Dendritic cell treated with granulocyte-macrophage colony-stimulating factor and Interleukin-4, amounts not matched to agents 40 ng/mL and 50 ng/mL, for 4 days (primary cell): Measurements from ENCODE around the gene TAT.

ENCODE experiments used
- H3K27ac Mint-ChIP-seq: one replicate; pipeline ENCODE4 v1.8.0; 2022; ENCODE audit warnings: mild to moderate bottlenecking, mixed read lengths
- H3K27me3 Mint-ChIP-seq: one replicate; pipeline ENCODE4 v1.8.0; 2022; ENCODE audit warnings: mild to moderate bottlenecking, mixed read lengths
- H3K36me3 Mint-ChIP-seq: one replicate; pipeline ENCODE4 v1.8.0; 2022; ENCODE audit warnings: low read depth, mixed read lengths
- H3K4me1 Mint-ChIP-seq: one replicate; pipeline ENCODE4 v1.8.0; 2022; ENCODE audit warnings: low read depth, mixed read lengths
- H3K4me3 Mint-ChIP-seq: one replicate; pipeline ENCODE4 v1.8.0; 2022; ENCODE audit warnings: mild to moderate bottlenecking, moderate library complexity, mixed read lengths
- H3K9me3 Mint-ChIP-seq: one replicate; pipeline ENCODE4 v1.8.0; 2022; ENCODE audit warnings: mixed read lengths
- intact Hi-C: fragments of 100-400 bp; cut with micrococcal nuclease; formaldehyde crosslinking; loops from one replicate; pipeline ENCODE4 v1.15.0; 2022

Gene TAT

DNA sequence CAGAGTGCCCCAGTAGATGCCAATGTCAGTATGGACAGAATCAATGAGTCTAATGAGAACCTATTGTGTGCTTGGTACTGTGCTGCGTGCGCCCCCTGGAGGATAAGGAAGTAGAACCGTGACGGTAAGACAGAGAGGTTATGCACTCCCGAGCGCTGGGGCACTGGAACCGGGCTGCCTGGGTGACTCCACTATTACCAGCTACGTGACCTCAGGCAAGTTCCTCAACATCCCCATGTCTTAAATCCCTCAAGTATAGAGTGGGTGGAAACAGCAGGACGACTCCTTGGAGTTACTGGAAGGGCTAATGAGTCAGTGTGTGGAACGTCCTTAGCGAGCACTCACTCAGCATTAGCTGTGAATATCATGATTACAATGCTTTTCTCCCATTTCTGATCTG, 34.5 kb downstream of the TAT start:
- no peaks in the 10 kb centered on the region for H3K9me3 Mint-ChIP-seq
- peaks cover 11% of the 10 kb centered on the region for H3K27me3 Mint-ChIP-seq
- intact Hi-C loops = loop anchor here (10.0 kb wide), 1 partner anchor 72 kb away; no protein-coding TSS in a partner anchor
- no peaks in the 10 kb centered on the region for H3K36me3 Mint-ChIP-seq
- no peak overlapping the region for H3K4me3 Mint-ChIP-seq
- no peak overlapping the region for H3K27ac Mint-ChIP-seq
- H3K4me1 Mint-ChIP-seq = peaks cover 7% of the 10 kb centered on the region

DNA sequence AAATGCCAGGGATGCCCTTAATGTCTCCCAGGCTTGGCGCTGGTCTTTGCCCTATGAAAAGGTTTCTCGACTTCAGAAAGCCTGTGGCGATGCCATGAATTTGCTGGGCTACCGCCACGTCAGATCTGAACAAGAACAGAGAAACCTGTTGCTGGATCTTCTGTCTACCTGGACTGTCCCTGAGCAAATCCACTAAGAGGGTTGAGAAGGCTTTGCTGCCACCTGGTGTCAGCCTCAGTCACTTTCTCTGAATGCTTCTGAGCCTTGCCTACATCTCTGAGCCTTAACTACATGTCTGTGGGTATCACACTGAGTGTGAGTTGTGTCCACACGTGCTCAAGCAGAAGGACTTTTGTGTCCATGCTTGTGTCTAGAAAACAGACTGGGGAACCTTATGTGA, 39.2 kb downstream of the TAT start:
- no peak overlapping the region for H3K27ac Mint-ChIP-seq
- intact Hi-C loops = no loop called here
- no peaks in the 10 kb centered on the region for H3K36me3 Mint-ChIP-seq
- H3K27me3 Mint-ChIP-seq = peaks cover 11% of the 10 kb centered on the region
- H3K4me1 Mint-ChIP-seq = peaks cover 7% of the 10 kb centered on the region
- no peaks in the 10 kb centered on the region for H3K9me3 Mint-ChIP-seq
- H3K4me3 Mint-ChIP-seq = no peak overlapping the region

DNA sequence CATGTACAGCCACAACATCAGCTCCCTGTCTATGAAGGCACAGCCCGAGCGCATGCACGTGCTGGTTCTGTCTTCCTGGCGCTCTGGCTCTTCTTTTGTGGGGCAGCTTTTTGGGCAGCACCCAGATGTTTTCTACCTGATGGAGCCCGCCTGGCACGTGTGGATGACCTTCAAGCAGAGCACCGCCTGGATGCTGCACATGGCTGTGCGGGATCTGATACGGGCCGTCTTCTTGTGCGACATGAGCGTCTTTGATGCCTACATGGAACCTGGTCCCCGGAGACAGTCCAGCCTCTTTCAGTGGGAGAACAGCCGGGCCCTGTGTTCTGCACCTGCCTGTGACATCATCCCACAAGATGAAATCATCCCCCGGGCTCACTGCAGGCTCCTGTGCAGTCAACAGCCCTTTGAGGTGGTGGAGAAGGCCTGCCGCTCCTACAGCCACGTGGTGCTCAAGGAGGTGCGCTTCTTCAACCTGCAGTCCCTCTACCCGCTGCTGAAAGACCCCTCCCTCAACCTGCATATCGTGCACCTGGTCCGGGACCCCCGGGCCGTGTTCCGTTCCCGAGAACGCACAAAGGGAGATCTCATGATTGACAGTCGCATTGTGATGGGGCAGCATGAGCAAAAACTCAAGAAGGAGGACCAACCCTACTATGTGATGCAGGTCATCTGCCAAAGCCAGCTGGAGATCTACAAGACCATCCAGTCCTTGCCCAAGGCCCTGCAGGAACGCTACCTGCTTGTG, 40.0 kb downstream of the TAT start:
- Mint-ChIP-seq H3K4me1 (no peaks in the 10 kb centered on the region), H3K27ac (no peak overlapping the region), H3K36me3 (no peaks in the 10 kb centered on the region), H3K4me3 (no peak overlapping the region), H3K27me3 (peaks cover 11% of the 10 kb centered on the region), H3K9me3 (no peaks in the 10 kb centered on the region)
- intact Hi-C loops = no loop called here

DNA sequence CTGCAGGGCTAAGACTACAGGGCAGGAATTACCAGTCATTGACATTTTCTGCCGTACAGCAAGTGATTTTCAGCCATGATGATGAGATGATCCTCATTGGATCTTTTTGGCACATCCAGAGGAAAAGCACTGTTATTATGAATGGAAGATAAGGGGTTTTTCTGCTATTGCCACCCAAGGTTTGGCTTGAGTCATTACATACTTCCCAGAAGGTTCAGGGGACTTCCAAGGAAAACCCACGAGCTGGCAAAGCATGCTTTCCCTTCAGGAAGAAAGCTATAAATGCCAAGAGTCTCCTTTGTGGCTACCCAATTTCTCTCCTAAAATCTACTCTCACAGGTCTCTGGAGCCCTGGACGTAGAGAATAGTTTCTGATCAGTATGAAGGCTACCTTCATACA, 44.5 kb downstream of the TAT start:
- H3K9me3 Mint-ChIP-seq = no peaks in the 10 kb centered on the region
- H3K36me3 Mint-ChIP-seq = no peaks in the 10 kb centered on the region
- H3K27ac Mint-ChIP-seq = no peak overlapping the region
- intact Hi-C loops = no loop called here
- peaks cover 1% of the 10 kb centered on the region for H3K27me3 Mint-ChIP-seq
- H3K4me1 Mint-ChIP-seq = no peaks in the 10 kb centered on the region
- no peak overlapping the region for H3K4me3 Mint-ChIP-seq

DNA sequence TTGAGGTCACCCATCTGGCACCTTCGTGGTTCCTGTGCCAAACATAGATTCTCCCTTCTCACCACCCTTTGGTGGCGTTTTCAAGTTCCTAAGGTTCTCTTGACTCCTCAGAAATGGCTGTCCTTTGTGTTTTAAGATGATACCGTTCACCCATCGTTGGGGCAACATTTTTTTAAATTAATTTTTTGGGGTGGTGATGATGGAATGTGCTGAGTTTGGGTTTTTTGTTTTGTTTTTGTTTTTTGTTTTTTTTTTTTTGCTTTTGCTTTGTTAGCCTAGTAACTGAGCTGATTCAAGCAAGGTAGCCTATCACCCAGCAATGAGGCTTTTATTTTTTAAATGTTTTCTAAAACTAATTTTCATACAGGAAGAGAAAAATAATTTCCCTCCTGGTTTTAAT, 48.0 kb downstream of the TAT start:
- intact Hi-C loops = no loop called here
- Mint-ChIP-seq H3K9me3 (no peaks in the 10 kb centered on the region), H3K4me3 (no peak overlapping the region), H3K27me3 (peaks cover 12% of the 10 kb centered on the region), H3K36me3 (no peaks in the 10 kb centered on the region), H3K27ac (no peak overlapping the region), H3K4me1 (peaks cover 9% of the 10 kb centered on the region)

DNA sequence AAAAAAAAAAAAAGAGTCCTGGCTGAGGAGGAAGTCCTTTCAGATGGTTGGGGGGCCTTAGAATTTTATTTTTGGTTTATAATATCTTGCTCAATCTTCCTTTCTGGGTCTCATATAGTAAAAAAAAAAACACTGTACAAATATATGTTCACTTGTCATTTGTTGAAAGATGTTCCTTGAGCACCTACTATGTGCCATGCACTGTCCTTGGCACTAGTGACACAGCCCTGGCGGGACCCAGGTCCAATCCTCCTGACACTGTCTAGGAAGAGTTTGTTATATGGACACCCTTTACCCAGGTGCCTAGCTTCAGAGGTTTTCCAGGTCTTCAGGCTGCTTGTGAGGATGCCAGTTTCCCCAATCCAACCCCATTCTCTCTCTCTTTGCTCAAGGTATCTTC, 48.6 kb downstream of the TAT start:
- peaks cover 12% of the 10 kb centered on the region for H3K27me3 Mint-ChIP-seq
- peaks cover 9% of the 10 kb centered on the region for H3K4me1 Mint-ChIP-seq
- H3K9me3 Mint-ChIP-seq = no peaks in the 10 kb centered on the region
- H3K4me3 Mint-ChIP-seq = no peak overlapping the region
- no peaks in the 10 kb centered on the region for H3K36me3 Mint-ChIP-seq
- H3K27ac Mint-ChIP-seq = no peak overlapping the region
- intact Hi-C loops = no loop called here

DNA sequence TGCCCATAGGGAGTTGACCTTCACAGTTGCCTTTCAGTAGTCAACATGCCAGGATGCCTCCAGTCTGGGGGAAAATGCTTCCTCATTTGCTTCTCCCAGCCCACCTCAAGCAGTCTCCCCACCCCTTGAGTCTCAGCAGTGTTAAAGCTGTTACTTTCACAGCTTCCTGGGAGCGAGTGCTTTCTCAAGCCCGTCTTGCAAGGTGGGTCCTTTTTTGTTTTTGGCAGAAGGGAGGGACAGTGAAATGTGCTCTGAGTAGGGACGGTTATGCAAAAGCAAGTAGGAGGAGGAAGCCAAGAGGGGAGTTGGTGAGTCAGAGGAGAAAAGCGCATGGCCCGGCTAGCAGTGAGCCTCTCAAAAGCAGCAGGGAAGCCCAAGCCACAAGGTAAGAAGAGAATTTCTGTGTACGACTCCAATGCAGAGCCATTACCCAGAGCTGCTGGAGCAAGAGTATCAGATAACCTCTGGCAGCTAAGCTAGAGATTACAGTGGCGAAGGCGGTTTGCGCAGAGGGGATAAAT, 50.7 kb downstream of the TAT start, which contains the start of gene CHST4:
Gene CHST4 (plus strand): TSS at position 316 of the 521 bp plus-strand sequence. CDS start 10,252 bp downstream, outside the sequence.
- peaks cover 16% of the 10 kb centered on the region for H3K27me3 Mint-ChIP-seq
- intact Hi-C loops = no loop called here
- no peaks in the 10 kb centered on the region for H3K36me3 Mint-ChIP-seq
- H3K4me1 Mint-ChIP-seq = peaks cover 9% of the 10 kb centered on the region
- no peaks in the 10 kb centered on the region for H3K9me3 Mint-ChIP-seq
- H3K27ac Mint-ChIP-seq = no peak within 1 kb of the TSS
- no peak within 1 kb of the TSS for H3K4me3 Mint-ChIP-seq

DNA sequence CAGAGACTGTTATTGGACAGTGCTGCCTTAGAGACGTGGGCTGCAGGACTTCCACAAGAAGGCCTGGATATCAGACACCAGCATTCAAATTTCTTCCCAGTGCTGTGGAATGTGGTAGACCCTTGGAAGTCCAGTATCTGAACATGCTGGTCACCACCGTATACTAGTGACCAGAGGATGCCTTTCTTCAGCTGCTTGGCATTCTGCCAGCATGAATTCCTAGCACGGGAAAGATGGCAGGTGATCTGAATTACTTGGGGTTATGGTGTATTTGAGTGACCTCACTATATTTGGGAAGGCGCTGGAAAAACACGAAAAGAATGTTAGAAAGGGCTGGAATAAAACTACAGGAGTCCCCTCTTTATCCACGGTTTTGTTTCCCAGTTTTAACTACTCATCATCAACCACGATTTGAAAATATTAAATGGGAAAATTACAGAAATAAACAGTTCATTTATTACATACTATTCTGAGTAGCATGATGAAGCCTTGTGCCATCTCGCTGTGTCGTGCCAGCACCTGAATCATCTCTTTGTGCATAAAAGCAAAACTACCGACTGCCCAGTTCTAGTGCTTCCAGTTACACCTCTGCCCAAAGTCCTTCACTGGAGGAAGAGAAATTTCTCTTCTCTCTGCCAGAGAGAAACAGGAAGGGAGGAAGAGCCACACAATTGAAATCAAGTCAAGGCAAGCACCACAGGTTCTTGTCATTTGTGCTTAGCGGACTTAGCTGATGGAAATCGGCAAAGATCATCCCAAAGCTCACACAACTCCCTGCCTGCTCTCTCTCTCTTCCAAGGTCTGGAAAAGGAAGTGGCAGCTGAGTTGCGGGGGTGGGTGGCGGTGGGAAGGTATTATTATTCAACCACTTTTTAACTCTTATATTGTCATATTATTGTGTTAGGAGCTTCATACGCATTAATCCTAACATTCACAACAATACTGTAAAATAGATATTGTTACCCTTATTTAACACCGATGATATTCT, 52.0 kb downstream of the TAT start:
- Mint-ChIP-seq H3K4me3 (no peak overlapping the region), H3K4me1 (peaks cover 9% of the 10 kb centered on the region), H3K36me3 (no peaks in the 10 kb centered on the region), H3K9me3 (no peaks in the 10 kb centered on the region), H3K27ac (no peak overlapping the region), H3K27me3 (peaks cover 18% of the 10 kb centered on the region)
- intact Hi-C loops = no loop called here

DNA sequence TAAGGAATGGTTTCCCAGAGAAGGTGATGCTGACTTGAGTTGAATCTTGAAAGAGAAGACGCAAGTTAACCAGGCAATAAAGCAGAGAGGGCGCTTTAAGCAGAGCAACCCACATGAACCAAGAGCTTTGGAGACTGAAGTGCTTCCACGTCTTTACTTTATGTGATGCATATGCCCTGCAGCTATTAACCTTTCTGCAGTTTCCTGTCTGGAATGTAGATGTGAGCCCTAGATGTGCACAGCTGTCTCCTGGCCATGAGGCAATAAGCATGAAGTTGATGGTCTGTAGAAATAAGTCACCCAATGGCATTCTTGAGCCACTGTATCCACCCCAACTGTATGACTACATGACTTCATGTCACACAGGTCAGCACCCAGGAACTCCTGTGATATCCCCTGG, 56.3 kb downstream of the TAT start:
- peaks cover 6% of the 10 kb centered on the region for H3K27me3 Mint-ChIP-seq

More for the DNA sequence above, 56.3 kb downstream of the TAT start:
- intact Hi-C loops = no loop called here
- Mint-ChIP-seq H3K36me3 (no peaks in the 10 kb centered on the region), H3K9me3 (no peaks in the 10 kb centered on the region), H3K4me3 (no peak overlapping the region), H3K27ac (no peak overlapping the region), H3K4me1 (no peaks in the 10 kb centered on the region)
